Small intestine (tissue), 7 donors: ENCODE measurements around the gene PDHB. TPM values are rescaled to one million over a fixed set of nuclear protein-coding genes. Genes with fewer than 3 reads are reported as not detected.
A peak's percentile ranks its signal among the peaks of the same experiment; 100 is the strongest.

ENCODE experiments used
- DNase-seq, 2 donors: peaks; one replicate each; pipeline versions ENCODE4 v3.0.0 to v3.0.0-alpha.2; 2013
- FAIRE-seq: peaks from 2 replicates; lab custom pipeline; 2012; peaks lifted over from hg19 to GRCh38; lab: Jason Lieb, UNC
- H3K27ac ChIP-seq, 3 donors: one replicate each; pipeline ENCODE4 v1.5.1; 2013; ENCODE audit warnings: low read length in 2 of 3, mild to moderate bottlenecking in 2 of 3, control low read depth in 1 of 3, inconsistent platforms in 1 of 3, low read depth in 1 of 3, moderate library complexity in 1 of 3
- H3K27me3 ChIP-seq, 3 donors: one replicate each; pipeline ENCODE4 v1.6.1; 2013; ENCODE audit warnings: low read length in 3 of 3, inconsistent platforms in 1 of 3; ENCODE audit not compliant: control insufficient read depth in 3 of 3, insufficient read depth in 3 of 3
- H3K36me3 ChIP-seq, 3 donors: one replicate each; pipeline ENCODE4 v1.6.1; 2013; ENCODE audit warnings: low read length in 3 of 3, inconsistent platforms in 1 of 3, low read depth in 1 of 3, mild to moderate bottlenecking in 1 of 3, moderate library complexity in 1 of 3; ENCODE audit not compliant: control insufficient read depth in 3 of 3, insufficient read depth in 2 of 3
- H3K4me1 ChIP-seq, 3 donors: one replicate each; pipeline ENCODE4 v1.6.1; 2013; ENCODE audit warnings: low read length in 2 of 3, inconsistent platforms in 1 of 3, low read depth in 1 of 3, mild to moderate bottlenecking in 1 of 3, moderate library complexity in 1 of 3; ENCODE audit not compliant: control insufficient read depth in 3 of 3, insufficient read depth in 2 of 3
- H3K4me3 ChIP-seq, 3 donors: one replicate each; pipeline ENCODE4 v1.5.1; 2013; ENCODE audit warnings: low read length in 3 of 3, control low read depth in 1 of 3, inconsistent platforms in 1 of 3, low read depth in 1 of 3, mild to moderate bottlenecking in 1 of 3, moderate library complexity in 1 of 3
- H3K9me3 ChIP-seq, 2 donors: one replicate each; pipeline ENCODE4 v1.6.1; 2013; ENCODE audit warnings: low read depth in 1 of 2, low read length in 1 of 2; ENCODE audit not compliant: control insufficient read depth in 2 of 2, insufficient read depth in 1 of 2
- WGBS, 3 donors: extraction: QIAGEN DNeasy Blood & Tissue Kit; methylation state at CpG; one replicate each; pipeline ENCODE4 v1.1.7; 2013; 5-methylcytosine and 5-hydroxymethylcytosine counted together
- polyA plus RNA-seq, 4 donors: library from polyadenylated mRNA; stranded (reverse) in 3 of 4; unstranded in 1 of 4; fragments of 200-250 nt in 3 of 4; fragments of 120-200 nt in 1 of 4; gene quantifications; one replicate each; pipeline versions ENCODE4 v1.2.1 to v1.2.3, GENCODE V29; 2013
- donor health status: healthy with polysubstance abuse.
- donor health status: control.
- donor health status: control.
- donor health status: Bipolar disorder and iron deficiency.
- donor health status: healthy.

Gene PDHB
- polyA plus RNA-seq, 4 donors: 60.5 to 68.4 (median 64.9) TPM

DNA sequence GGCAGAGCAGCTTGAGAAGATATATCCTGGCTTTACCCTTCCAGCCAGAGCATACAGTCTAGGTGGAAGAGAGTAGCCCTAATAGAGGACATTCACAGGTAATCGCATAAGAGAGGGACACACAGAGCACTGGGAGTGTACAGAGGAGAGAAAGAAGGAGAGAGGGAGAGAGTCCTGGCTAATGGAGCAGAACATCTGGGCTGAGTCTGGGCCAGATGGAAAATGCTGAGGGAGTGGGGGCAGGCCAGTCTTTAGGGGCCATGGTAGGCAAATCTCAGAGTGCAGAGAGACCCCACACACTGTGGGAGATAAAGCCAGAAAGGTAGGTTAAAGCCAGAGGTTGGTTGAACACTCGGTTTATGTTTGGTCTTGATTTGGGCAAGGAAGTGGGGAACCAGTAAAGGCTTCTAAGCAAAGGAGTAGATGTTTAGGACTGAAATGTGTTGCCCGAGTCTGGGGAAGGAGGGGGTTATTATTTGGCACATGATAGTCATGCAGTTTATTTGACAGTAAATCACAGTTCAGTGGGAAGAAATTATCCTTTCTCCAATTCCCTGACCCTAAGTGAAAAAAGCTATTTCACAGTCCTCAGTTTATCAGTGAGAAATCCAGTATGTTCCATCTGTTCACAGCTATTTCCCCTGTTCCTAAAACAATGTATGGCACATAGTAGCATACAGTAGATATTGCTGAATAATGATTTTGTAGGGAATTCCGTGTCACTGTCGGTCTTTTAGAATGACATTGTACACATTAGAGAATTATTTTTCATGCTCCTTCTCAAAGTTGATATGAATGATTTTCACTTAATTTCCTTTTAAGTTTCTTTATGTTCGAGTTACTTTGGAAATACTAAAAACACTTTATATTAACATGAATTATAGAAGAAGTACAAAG, 45.7 kb downstream of the PDHB start:
- H3K36me3 ChIP-seq: peaks cover 0 to 15% (median 8%) of the 10 kb centered on the region in 3 donors
- peaks cover 0 to 13% (median 5%) of the 10 kb centered on the region in 3 donors for H3K4me1 ChIP-seq
- no peaks in the 10 kb centered on the region for H3K27me3 ChIP-seq
- no peak overlapping the region for H3K4me3 ChIP-seq
- H3K9me3 ChIP-seq: no peaks in the 10 kb centered on the region
- 59 to 78% (median 78%) methylated on average over 6 of the region's 6 CpGs for WGBS, 3 donors
- peak overlapping the region in 2 of 3 donors; percentile 68 to 78 for H3K27ac ChIP-seq
- FAIRE-seq: no peak
- DNase-seq: no peak

GRCh38 chr3:58386626-58387365, 46.8 kb downstream of the PDHB start:
- Histone ChIP-seq H3K36me3 (peaks cover 0 to 15% (median 8%) of the 10 kb centered on the region in 3 donors), H3K27ac (peak overlapping the region in 2 of 3 donors; percentile 68 to 78), H3K9me3 (no peaks in the 10 kb centered on the region), H3K4me3 (no peak overlapping the region), H3K4me1 (peaks cover 0 to 13% (median 5%) of the 10 kb centered on the region in 3 donors), H3K27me3 (no peaks in the 10 kb centered on the region)
- WGBS, 3 donors: 61 to 95% (median 82%) methylated on average over 3 of the region's 3 CpGs
- FAIRE-seq: no peak
- peak in 1 of 2 donors; percentile 4 for DNase-seq

- no peaks in the 10 kb centered on the region for H3K9me3 ChIP-seq
- H3K27ac ChIP-seq: no peak overlapping the region
- peaks cover 0 to 15% (median 4%) of the 10 kb centered on the region in 3 donors for H3K36me3 ChIP-seq
- H3K27me3 ChIP-seq: no peaks in the 10 kb centered on the region
- DNase-seq: no peak
- 86 to 87% (median 86%) methylated on average over 3 of the region's 3 CpGs for WGBS, 3 donors
- H3K4me3 ChIP-seq: no peak overlapping the region
- no peak for FAIRE-seq
- peaks cover 0 to 13% (median 5%) of the 10 kb centered on the region in 3 donors for H3K4me1 ChIP-seq
These were observed 49.1 kb downstream of the PDHB start for GRCh38 chr3:58384381-58385090.

GRCh38 chr3:58383904-58384303, 49.7 kb downstream of the PDHB start:
- FAIRE-seq: no peak
- Histone ChIP-seq H3K36me3 (peaks cover 0 to 15% (median 4%) of the 10 kb centered on the region in 3 donors), H3K27me3 (no peaks in the 10 kb centered on the region), H3K4me3 (no peak overlapping the region), H3K27ac (no peak overlapping the region), H3K4me1 (peaks cover 0 to 13% (median 5%) of the 10 kb centered on the region in 3 donors), H3K9me3 (no peaks in the 10 kb centered on the region)
- no peak for DNase-seq
- 84 to 93% (median 92%) methylated on average over 4 of the region's 4 CpGs for WGBS, 3 donors

- no peak overlapping the region for H3K27ac ChIP-seq
- 83 to 98% (median 91%) methylated on average over 2 of the region's 2 CpGs for WGBS, 3 donors
- H3K4me3 ChIP-seq: no peak overlapping the region
- no peaks in the 10 kb centered on the region for H3K27me3 ChIP-seq
- DNase-seq (no peak), FAIRE-seq (no peak)
- H3K9me3 ChIP-seq: no peaks in the 10 kb centered on the region
- peaks cover 0 to 15% (median 4%) of the 10 kb centered on the region in 3 donors for H3K36me3 ChIP-seq
- peaks cover 0 to 13% (median 5%) of the 10 kb centered on the region in 3 donors for H3K4me1 ChIP-seq
These were observed 50.2 kb downstream of the PDHB start for GRCh38 chr3:58383476-58383875.

DNA sequence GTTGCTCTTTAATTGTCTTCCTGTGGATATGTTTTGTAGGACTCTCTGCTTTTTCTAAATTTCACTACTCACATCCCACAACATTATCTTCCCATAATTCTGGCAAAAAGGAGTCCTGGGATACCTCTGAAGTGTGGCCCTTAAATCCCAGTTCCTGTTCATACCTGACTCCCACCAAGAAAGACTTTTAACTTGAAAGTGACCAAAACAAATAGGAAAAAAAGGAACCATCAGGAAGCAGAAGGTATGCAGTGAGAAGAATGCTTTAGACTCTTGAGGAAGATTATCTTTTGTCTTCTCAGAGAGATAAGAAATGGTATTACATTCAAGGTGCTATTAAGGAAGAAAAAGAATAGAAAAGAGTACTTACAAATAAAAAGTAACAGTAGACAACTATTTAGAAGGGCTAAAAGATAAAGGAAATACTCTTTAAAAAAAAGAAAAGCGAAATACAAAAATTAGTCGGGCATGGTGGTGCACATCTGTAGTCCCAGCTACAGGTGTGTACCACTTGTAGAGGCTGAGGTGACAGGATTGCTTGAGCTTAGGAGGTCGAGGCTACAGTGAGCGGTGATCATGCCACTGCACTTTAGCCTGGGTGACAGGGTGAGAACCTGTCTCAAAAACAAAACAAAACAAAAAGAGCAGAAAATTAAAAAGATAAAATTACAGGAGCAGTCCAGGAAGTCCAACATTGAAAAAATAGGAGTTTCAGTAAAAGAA, 54.1 kb downstream of the PDHB start:
- H3K36me3 ChIP-seq: peaks cover 0 to 2% (median 0%) of the 10 kb centered on the region in 3 donors
- DNase-seq (no peak), FAIRE-seq (no peak)
- 92 to 95% (median 94%) methylated on average over 4 of the region's 4 CpGs for WGBS, 3 donors
- H3K4me3 ChIP-seq: no peak overlapping the region
- no peak overlapping the region for H3K27ac ChIP-seq
- no peaks in the 10 kb centered on the region for H3K9me3 ChIP-seq
- no peaks in the 10 kb centered on the region for H3K27me3 ChIP-seq
- H3K4me1 ChIP-seq: no peaks in the 10 kb centered on the region

GRCh38 chr3:58377750-58378149, 55.9 kb downstream of the PDHB start:
- Histone ChIP-seq H3K4me1 (no peaks in the 10 kb centered on the region), H3K9me3 (no peaks in the 10 kb centered on the region), H3K27ac (no peak overlapping the region), H3K36me3 (no peaks in the 10 kb centered on the region), H3K27me3 (no peaks in the 10 kb centered on the region), H3K4me3 (no peak overlapping the region)
- no peak for FAIRE-seq
- WGBS, 3 donors: 93 to 94% (median 94%) methylated on average over 4 of the region's 4 CpGs
- DNase-seq: no peak
